ENCODE data around the gene CPNE8.

The CPNE8 gene

GRCh38 chr12:38610808-38611350 lies 294.5 kb downstream of the CPNE8 start:
- FAIRE-seq: peak; percentile 80

DNA sequence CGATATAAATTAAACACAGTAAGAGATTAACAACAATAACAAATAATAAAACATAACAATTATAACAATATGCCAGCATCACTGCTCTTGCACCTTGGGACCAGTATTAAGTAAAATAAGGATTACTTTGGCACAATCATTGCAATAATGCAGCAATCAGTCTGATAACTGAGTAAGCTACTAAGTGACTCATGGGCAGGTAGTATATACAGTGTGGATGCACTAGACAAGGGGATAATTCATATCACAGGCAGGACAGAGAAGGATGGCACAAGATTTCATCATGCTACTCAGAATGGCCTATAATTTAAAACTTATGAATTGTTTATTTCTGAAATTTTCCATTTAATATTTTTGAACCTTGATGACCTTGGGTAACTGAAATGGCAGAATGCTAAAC lies 298.1 kb downstream of the CPNE8 start:
- no peak for FAIRE-seq

All from colon (tissue), 2 donors.